Ecto neural progenitor cell (in vitro differentiated cells): ENCODE measurements around the gene PARK7.

Experiments used
- DNase-seq: peaks from one replicate; pipeline ENCODE4 v3.0.0-alpha.2; 2018; ENCODE audit warnings: low spot score

The PARK7 gene

DNA sequence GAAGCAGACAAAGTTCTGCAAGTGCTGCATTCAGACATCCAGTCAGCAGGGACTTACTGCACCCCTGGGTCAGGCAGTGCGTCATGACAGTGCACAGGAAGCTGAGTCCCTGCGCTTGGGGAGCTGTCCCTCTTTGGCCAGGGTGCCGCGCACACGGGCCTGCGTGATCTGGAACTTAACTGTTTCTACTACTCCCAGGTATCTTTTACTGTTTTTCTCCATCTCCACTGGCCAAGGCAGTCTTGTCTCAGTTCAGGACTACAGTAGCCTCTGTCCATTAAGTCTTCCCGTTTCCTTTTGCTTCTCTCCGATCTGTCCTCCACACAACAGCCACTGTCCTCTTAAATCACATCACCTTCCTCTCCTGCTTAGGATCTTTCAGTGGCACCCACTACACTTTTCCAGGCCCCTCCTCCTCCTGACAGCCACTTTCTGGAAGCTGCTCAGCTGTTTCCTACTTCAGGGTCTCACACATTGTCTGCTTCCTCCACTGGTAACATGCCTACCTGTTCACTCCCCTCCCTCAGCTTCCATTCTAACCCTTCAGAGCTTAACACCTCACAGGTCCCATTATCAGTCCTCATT is 48.7 kb downstream of the PARK7 start:
- no peak for DNase-seq

GRCh38 chr1:8011016-8011415 is 49.5 kb downstream of the PARK7 start:
- no peak for DNase-seq

DNA sequence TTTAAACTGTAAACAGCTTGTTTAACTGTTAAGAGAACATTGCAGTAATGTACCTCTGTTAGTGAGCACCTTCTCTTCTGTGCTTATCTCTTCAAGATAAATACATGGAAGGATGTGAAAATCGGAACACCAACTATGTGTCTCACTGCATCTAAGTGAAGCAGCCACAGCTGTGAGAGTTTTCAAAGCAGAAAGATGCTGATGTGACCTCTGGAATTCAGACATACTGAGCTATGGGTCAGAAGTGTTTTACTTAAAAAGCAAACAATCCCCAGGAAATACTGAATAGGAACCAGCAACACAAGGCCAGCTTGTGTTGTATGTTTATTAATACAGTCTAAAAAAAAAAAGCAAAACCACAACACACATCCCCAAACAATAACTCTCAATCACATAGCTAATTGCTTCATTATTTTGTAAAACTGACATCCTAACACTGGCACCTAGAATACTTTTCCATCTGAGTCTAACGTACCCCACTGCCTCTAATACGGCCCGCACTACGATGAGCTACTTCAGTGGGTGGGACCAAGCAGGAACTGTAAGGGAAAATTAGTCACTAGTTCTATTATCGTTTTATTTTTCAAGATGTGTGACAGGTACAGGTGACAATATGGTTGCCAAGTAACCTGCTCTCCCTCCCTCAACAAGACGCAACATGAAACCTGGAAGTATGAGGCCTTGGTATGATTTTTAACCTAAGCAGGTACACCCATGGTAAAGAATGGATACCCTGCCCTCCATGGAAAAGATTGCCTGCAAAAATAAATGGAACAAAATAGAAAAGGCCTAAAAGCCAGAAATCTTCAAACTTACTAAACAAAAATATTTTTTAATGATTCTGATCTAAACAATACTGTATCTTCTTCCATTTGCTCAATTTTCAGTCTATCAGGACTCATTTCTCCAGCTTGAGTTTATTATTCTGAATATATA is 50.7 kb downstream of the PARK7 start:
- DNase-seq = no peak

- DNase-seq = no peak
Observed at GRCh38 chr1:8012955-8013354, 51.4 kb downstream of the PARK7 start.

GRCh38 chr1:8013399-8013798 is 51.9 kb downstream of the PARK7 start:
- no peak for DNase-seq

- no peak for DNase-seq
Observed at GRCh38 chr1:8013800-8014199, 52.3 kb downstream of the PARK7 start.

- DNase-seq = no peak
Observed at GRCh38 chr1:8014381-8014988, 53.0 kb downstream of the PARK7 start.

DNA sequence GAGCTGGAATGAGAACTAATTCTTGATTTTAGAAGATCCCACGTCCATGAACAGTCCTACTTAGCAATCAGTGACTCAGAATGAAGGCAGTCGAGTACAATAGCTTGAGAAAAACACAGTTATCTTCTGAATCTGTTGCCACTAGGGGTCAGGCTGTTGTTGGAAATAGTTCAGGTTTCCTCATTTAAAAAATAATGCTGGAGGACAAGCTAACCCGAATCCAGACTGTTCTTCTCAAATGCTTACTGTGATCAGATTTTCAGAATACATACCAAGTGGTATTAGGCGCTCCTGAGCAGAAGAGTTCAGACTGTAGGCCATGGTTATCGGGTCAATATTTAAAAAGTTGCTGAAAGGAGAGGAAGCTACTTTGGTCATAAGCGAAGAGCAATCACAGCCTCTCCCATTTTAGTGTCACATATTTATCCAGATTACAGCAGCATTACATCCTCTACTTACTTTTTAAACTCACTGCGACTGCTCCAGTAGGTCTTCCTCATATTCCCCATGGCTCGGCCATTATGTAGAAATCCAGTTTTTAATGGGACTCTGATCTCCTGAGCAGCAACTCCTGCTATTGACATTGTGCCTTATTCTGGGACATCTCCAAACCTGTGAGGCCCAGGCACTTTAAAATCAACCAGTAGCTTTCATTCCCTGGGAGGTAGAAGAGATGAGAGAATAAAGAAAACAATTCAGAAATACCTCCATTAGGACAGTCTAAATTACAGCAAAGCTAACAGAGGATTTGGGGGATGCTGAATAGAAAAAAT is 53.7 kb downstream of the PARK7 start:
- no peak for DNase-seq

DNA sequence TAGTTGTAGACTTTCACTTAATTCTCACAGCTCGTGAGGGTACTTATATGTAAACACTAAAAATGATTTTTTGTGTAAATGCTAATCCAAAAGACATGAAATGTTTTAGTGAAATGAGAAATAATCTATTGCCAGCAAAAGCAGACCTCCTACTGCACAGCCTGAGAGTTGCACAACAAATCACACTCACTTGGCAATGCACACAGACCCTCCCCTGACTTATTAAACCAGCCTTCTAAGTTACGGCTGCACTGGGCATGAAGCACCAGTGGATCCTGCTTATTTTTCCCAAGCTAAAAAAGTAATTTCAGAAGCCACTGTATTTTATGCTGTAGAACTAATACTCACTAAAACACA is 54.3 kb downstream of the PARK7 start:
- DNase-seq = no peak

DNA sequence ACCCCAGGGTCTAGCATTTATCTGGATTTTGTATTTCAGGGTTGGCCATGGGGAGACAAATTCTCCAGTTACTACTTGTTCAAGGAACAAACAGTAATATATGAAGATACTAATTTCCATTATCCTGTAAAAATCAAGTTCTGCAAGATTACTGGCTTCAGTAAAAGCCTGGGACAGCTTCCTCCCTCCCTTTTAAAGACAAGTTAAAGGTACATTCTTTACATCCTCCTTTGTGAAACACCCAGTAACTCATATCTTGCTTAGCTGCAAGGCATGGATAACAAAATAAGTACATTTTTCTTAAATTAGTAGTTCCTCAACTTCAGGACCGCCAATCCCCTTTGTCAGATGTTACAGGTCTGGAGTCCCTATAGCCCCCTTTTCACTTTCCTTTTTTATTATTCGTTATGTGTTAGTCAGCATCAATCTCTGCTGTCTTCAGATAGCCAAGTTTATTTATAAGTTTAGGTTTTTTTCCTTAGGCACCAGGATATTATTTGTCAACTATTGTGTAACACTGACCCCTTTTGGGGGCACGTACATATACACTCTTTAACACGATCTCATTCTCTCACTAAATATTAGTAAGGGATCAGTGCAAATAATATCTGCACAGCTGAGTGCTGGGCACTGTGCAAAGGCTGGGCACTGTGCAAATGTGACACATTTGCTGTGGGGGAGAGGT is 54.8 kb downstream of the PARK7 start:
- DNase-seq = no peak

DNA sequence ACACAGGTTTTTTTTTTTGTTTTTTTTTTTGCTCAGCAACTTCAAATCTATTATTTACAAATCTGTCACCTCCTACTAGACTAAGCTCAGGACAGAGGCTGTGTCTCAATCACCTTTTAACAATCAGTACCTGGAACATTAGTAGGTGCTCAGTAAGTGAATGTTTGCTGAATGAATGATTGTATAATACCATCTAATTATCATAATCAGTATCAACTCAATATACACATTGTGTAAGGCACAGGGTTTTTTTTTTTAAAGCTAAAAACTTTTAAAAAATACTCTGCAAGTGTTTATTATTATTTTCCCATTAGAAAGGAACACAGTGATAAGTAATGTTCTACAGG is 55.4 kb downstream of the PARK7 start:
- no peak for DNase-seq

- DNase-seq = no peak
Observed at GRCh38 chr1:8017495-8018197, 56.1 kb downstream of the PARK7 start.

GRCh38 chr1:8018492-8019228 is 57.1 kb downstream of the PARK7 start:
- peak; percentile 61 for DNase-seq

DNA sequence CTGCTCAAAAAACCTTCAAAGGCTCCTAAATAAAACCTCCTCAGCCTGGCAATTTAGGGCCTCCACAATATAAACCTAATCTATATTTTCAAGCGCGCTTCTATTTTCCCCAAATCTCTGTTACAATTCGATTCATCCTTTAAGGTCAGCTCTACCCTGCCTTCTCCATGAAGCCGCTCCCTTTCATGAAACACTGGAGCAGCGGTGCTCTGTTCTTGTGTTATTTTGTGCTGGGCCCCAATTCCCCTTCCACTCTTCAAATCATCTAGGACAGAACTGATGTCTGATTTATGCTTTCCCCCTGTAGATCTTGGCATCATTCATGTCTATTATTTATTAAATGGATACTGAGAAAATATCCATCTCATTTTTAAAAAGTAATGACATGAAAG is 57.7 kb downstream of the PARK7 start:
- no peak for DNase-seq

GRCh38 chr1:8020032-8020431 is 58.5 kb downstream of the PARK7 start:
- DNase-seq = no peak

DNA sequence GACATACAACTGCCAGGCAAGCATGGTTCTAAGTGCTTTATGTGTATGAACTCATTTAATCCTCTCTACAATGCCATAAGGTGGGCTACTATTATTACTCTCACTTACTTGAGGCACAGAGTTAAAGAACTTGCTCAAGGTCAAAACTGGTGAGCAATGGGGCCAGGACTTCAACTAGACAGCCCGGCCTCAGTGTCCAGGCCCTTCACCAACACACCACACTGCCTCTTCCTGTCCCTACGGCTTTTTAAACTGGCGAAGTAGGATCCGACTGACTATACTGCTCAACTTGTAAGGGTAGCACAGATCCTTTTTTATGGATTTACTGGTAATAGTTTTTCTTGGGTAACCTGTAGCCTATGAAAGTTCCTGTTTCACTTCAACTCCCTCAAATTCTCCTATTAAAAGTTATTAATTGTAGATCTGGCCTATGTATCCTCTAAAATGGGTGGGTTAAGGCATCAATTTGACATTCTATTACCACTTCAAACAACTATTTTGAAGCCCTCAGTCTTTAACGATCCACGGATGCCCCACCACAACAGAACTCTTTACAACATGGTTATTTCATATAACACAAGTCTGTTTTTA is 60.3 kb downstream of the PARK7 start:
- DNase-seq = no peak

DNA sequence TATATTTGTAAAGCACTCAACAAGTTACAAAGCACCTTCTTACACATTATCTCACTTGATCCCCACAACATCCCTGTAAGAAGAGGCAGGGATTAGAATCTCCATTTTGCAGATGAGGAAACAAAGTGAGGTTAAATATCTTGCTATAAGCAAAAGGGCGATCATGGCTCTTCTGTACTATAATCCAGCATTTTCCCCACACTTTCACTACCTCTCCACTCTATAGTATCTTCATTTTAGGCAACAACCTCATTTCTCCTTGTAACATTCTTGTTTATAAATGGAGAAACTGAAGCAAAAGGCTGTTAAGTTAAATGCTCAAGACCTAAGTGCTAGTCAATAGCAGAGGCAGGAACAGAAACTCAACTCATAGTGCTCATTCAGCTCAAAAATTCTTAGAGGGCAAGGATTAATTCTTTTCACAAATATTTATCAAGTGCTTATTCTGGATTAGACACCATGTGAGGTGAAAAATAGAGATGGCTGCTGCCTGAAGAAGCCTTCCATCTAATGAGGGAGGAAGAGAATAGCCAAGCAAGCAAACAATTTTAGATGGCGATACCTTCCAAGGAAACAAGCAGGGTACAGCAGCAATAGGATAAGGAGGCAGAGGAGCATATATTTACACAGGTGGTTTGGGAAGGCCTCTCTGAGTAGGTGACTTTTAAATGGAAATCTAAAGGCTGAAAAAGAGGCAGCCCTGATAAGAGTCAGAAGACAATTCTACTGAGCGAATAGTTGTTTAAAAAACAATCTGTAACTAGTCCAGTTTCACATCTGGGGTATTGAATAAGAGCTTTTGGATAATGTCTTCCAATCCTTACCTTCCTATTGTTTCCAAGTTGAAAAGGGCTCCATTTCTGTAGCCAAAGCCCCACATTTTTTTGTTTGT is 61.1 kb downstream of the PARK7 start:
- DNase-seq = no peak

DNA sequence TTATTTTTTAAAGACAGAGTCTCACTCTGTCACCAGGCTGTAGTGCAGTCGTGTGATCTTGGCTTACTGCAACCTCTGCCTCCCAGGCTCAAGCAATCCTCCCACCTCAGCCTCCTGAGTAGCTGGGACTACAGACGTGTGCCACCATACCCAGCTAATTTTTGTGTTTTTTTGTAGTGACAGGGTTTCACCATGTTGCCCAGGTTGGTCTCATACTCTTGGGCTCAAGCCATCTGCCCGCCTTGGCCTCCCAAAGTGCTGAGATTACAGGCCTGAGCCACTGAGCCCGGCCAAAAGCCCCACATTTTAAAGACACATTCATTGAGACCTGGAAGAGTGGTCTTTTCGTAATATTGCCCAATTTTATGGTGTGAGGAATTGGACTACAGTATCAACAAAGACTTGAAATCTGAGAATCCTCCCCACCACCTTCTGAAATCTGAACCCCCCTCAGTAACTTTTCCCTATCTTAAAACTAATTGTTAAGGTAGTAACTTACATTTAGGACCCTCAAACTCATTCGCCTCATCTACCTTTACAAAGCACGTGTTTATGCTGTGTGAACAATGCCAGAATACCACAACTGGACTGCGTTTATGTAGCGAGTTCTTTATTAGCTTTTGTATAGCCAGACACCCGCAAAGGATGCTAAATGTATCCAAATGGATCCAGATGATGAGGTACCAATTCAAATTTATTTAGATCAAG is 61.9 kb downstream of the PARK7 start:
- DNase-seq = no peak

- DNase-seq = no peak
Observed at GRCh38 chr1:8023995-8024313, 62.4 kb downstream of the PARK7 start.
